Activated T-cell treated with anti-CD3 and anti-CD28 coated beads, Interleukin-2, amount 50 U/mL, for 1 hour (primary cell): ENCODE results near the gene PNLIPRP3.

Experiments
- DNase-seq: peaks from one replicate; pipeline ENCODE4 v3.0.0-alpha.2; 2020

The PNLIPRP3 gene

GRCh38 chr10:116451711-116452337 lies 24.2 kb downstream of the PNLIPRP3 start:
- no peak for DNase-seq

- no peak for DNase-seq
Observed at GRCh38 chr10:116452338-116452720, 24.7 kb downstream of the PNLIPRP3 start.

- DNase-seq = no peak
Observed at GRCh38 chr10:116457488-116457887, 29.8 kb downstream of the PNLIPRP3 start.

- no peak for DNase-seq
Observed at GRCh38 chr10:116460219-116460618, 32.6 kb downstream of the PNLIPRP3 start.

GRCh38 chr10:116461680-116462079 lies 34.0 kb downstream of the PNLIPRP3 start:
- no peak for DNase-seq

- no peak for DNase-seq
Observed at GRCh38 chr10:116464257-116464656, 36.6 kb downstream of the PNLIPRP3 start.

- DNase-seq = no peak
Observed at GRCh38 chr10:116465546-116465945, 37.9 kb downstream of the PNLIPRP3 start.

GRCh38 chr10:116466715-116467422 lies 39.2 kb downstream of the PNLIPRP3 start:
- no peak for DNase-seq

GRCh38 chr10:116469437-116469836 lies 41.8 kb downstream of the PNLIPRP3 start:
- DNase-seq = no peak

GRCh38 chr10:116470071-116470470 lies 42.4 kb downstream of the PNLIPRP3 start:
- DNase-seq = no peak

- no peak for DNase-seq
Observed at GRCh38 chr10:116470768-116471415, 43.2 kb downstream of the PNLIPRP3 start.

GRCh38 chr10:116472891-116473290 lies 45.2 kb downstream of the PNLIPRP3 start:
- DNase-seq = no peak

GRCh38 chr10:116475866-116476265 lies 48.2 kb downstream of the PNLIPRP3 start:
- DNase-seq = no peak

- DNase-seq = no peak
Observed at GRCh38 chr10:116476461-116476860, 48.8 kb downstream of the PNLIPRP3 start.

- no peak for DNase-seq
Observed at GRCh38 chr10:116477986-116478664, 50.5 kb downstream of the PNLIPRP3 start.

GRCh38 chr10:116486770-116487448 lies 59.3 kb downstream of the PNLIPRP3 start:
- no peak for DNase-seq

- DNase-seq = no peak
Observed at GRCh38 chr10:116487522-116488430, 60.1 kb downstream of the PNLIPRP3 start.

GRCh38 chr10:116489460-116489859 lies 61.8 kb downstream of the PNLIPRP3 start:
- no peak for DNase-seq

GRCh38 chr10:116490028-116490662 lies 62.5 kb downstream of the PNLIPRP3 start:
- no peak for DNase-seq

GRCh38 chr10:116504786-116505185 lies 77.1 kb downstream of the PNLIPRP3 start:
- DNase-seq = no peak

GRCh38 chr10:116510565-116510964 lies 82.9 kb downstream of the PNLIPRP3 start:
- DNase-seq = no peak
